Measurements from ENCODE around the gene SPATA1.
A peak's percentile ranks its signal among the peaks of the same experiment; 100 is the strongest.
"Not testable (repeated sequence)": the region's sequence is repeated elsewhere in the genome, so short reads cannot be mapped to it uniquely, and the experiment has no call there.

Gene SPATA1, protein sequence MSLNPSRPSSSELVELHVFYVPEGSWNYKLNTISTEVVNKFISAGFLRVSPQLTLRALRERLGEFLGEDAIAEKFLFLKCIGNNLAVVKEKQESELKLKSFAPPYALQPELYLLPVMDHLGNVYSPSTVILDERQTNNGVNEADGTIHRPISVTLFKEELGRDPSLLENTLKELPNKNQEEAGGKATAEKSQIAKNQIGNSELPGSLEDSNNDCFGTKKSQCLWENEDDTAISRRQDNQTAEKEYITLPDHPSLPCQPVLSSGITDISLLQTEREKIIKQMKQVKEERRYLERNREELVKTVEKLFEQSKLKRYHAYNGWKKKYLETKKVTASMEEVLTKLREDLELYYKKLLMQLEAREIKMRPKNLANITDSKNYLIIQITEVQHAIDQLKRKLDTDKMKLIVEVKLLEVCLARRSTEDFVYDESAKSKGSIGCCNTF

DNA sequence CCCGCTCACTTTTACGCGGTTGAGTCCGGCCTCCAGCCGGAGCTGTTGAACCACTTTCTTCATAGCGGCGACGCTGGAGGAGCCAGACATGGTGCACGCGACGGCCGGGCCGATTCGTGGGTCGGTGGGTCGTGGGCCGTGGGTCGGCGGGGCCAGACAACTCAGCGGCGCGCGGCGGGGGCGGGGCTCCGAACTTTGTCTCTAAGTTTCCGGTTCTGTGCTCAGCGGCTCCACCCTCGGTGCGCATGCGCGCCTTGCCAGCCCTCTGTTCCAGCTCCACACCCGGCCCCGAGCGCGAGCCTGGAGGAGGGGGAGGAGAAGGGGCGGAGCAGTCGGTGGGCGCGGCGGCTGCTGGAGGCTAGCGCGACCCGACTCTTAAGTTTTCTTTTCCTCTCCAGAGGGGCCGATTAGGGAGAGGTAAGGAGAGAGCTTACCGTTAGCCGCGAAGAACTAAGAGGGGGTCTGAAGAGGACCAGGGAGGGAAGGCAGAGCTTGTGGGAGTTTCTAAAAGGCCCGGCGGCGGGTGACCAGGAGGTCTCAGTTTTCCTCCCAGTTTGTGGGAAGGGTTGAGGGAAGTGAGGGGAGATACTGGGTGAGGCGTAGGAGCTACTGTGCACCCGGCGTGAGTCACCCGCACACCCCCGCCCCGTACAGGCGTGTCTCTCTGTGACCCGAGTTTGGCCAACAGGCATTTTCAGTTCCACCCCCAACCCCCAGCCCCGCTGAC, at the start of gene SPATA1, which contains the start of gene GNG5:
SPATA1 (plus strand) TSS at position 385 of the 727 bp plus-strand sequence. CDS start 9,974 bp downstream, outside the sequence.
GNG5 (minus strand) TSS at position 580 of the 727 bp plus-strand sequence; CDS start at position 90, 490 bp downstream.
- DNase-seq = peak; percentile 98

DNA sequence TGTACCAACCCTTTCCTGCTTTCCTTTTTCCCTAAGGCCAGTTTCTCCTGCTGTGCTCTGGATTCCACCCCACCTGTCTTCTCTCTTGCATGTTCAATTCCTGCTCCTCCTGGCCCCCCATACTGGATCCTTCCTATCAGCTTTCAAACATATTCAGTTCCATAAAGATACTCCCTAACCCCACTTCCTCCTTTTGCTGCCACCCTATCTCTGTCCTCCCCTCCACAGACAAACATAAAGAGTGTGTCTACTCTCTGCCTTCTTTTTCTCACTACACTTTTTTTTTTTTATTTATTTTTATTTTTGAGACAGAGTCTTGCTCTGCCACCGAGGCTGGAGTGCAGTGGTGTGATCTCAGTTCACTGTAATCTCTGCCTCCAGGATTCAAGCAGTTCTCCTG, 44.1 kb upstream of the SPATA1 start:
- DNase-seq = no peak

DNA sequence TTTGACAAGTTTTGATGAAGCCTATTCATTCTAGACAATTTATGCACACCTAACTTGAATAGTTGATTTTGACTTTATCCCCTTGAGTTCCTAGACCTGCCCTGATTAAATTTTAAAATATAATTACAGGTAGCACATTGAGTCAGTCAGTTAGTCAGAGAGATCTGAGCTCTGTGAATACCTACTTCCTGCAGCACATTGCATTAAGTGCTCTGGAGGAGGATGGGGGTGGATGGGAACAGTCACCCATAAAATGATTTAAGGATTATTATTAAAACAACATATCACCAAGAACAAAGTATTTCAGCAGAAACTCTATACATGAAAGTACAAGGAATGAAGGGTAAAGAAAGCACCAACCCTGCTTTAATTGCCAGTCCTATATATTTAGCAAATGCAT, 38.9 kb upstream of the SPATA1 start:
- DNase-seq = no peak

DNA sequence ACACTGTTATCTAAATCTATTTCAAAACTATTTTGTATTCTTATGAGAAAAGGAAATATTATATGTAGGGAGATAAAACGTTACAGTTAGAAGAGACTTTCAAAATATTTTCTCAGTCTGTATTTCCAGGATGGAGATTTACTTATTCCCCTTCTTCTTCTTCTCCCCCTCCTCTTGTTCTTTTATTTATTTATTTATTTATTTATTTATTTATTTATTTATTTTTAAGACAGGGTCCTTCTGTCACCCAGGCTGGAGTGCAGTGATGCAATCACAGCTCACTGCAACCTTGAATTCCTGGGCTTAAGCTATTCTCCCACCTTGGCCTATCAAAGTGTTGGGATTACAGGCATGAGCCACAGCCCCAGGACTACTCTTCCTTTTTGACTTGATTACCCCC, 30.0 kb upstream of the SPATA1 start:
- DNase-seq = no peak

DNA sequence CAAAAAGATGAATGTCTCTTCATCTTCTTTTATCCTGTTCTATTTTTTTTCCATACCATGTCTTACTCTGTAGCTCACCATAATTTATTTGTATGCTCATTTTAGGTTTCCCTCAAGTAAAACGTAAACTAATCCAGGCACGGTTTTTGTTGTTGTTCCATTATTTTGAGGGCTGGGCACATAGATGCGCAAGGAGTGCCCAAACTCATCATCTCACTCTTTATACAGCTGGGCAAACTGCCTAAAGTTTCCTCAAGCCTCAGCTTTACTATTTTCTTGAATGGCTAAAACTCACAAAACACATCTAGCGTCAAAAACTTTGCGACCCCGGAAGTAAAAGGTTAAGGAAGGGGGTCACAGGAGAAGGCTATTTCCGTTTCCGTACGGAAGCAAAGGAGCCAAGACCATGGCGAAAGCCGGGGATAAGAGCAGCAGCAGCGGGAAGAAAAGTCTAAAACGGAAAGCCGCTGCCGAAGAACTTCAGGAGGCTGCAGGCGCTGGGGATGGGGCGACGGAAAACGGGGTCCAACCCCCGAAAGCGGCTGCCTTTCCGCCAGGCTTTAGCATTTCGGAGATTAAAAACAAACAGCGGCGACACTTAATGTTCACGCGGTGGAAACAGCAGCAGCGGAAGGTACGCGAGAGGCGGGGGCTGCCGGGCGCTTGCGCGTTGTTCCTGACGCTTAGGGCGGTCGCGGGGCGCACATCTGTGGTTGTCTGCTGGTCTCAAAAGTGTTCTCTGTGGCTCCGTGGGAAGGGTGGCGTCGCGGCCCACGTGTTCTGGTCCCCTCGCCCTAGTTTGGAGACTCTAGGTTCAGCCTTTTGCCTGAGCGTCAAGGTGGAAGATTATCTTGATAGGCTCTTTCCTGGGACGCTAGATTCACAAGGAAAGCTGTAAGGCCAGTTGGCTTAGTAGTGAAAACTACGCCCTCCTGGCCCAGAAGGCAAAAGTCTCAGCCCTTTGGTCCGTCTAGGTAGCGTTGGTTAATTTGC, 27.0 kb upstream of the SPATA1 start, which contains the start of gene RPF1:
RPF1 (plus strand) TSS at position 391 of the 993 bp plus-strand sequence; CDS start at position 407, 16 bp downstream.
- peak; percentile 81 for DNase-seq

DNA sequence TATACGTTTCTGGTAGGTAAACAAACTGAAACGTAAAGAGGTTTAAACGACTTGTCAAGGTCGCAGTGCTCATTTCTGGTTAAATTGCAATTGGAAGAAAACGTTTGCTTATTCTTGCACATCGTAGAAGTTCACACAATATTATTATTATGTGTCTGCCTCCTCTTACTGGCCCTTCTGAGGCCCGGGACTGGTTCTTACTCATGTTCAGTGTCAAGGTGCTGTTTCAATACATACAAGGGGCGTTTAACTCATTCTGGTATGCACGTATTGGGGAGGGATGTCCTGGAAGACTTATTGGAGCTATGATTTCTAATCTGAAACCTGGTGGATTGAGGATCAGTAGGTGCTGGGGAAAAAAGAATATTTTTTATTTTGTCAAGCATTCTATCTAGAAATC, 26.2 kb upstream of the SPATA1 start:
- no peak for DNase-seq

DNA sequence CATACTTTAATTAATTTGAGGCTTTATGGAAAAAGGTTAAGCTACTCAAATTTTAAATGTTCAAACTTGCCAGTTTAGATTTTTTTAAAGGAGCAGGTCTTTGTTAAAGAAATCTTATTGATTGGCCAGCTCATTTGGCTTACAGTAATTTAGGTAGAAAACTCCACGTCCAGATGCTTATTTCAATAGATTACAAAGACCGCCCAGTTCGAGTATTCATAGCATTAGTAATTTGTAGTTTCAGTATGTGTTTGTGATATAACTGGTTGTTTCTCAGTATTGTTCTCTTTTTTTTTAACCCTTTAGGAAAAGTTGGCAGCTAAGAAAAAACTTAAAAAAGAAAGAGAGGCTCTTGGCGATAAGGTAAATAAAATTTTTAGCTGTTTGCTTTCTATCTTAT, 25.5 kb upstream of the SPATA1 start:
- no peak for DNase-seq

DNA sequence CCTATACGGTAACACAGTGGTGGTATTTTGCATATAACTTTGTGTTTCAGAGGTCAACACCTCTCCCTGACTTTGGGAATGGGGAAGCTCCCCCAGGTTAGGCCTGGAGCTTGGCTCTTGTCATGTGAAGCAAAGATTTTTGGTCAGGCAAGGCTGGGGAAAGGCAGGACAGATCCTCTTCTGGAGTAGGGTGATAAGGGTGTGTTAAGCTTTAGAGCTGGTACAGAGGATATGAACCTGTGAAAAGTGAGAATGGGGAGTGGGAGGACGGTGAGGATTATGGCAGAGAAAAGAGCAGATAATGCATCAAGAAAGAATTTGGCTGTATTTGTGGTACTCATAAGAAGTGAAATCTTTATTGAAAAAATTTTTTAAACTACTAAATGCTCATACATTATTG, 24.9 kb upstream of the SPATA1 start:
- DNase-seq = no peak

DNA sequence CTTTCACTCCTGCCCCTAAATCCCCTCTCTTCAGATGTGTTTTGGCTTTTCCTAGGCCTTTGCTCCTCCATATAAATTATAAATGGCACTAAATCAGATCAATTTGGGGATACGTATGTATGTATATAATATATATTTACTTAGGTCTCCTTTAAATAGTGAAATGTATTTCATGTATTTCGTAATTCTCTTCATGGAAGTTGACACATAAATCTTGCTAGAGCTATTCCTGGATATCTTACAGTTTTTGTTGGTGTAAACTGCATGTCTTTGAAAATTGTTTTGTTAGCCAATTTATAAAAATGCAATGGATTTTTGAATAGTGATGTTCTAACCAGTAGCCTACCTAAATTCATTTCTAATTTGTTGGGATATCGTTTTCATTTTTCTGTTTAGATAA, 18.1 kb upstream of the SPATA1 start:
- DNase-seq = no peak

DNA sequence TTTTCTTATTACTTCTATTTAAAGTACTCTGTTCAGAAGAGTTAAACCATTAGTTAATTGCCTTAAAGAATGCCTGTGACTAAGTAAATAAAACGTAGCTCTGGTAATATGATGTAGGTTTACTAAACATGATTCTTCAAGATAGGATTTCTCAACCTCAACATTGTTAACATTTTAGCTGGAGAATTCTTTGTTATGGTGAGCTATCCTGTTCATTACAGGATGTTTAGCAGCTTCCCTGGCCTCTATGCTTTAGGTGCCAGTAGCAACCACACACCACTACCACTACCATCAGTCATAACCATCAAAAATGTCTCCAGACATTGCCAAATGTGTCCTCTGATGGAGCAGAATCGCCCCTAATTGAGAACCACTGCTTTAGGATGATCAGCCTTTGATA, 16.4 kb upstream of the SPATA1 start:
- no peak for DNase-seq

DNA sequence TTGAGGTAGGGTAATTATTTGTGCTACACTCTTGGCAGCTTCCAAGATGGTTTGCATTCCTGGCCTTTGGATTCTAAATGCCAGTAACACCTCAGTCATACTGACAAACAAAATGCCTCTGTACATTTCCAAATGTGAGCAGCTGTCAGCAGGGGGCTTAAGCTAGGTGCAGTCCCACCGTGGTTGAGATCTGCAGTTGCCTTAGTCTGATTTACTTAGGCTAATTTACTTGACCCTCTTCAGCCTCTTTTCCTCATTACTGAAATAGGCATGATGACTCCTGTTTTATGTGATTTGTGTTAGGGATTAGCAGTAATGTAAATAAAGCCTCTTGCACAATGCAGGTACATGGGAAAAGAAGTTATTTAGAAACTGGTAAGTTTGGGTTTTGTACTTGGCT, 13.5 kb upstream of the SPATA1 start:
- DNase-seq = no peak

DNA sequence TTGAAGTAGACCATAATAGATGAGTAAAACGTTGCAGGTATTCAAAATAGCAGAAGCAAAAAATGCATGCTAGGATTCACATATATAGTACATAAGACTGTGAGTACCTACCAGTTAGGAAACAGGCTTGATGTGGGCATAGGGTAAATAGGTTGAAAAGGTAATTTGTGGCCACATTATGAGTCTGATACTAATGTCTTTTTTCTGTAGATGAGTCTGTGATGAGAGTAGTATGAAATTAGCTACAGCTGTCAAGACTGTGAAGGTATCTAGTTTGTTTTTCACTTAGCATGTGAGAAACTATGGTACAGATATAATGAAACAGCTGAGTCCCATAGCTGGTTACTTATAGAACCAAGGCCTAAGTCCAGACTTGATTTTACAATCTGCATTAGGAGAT, 12.4 kb upstream of the SPATA1 start:
- DNase-seq = no peak

DNA sequence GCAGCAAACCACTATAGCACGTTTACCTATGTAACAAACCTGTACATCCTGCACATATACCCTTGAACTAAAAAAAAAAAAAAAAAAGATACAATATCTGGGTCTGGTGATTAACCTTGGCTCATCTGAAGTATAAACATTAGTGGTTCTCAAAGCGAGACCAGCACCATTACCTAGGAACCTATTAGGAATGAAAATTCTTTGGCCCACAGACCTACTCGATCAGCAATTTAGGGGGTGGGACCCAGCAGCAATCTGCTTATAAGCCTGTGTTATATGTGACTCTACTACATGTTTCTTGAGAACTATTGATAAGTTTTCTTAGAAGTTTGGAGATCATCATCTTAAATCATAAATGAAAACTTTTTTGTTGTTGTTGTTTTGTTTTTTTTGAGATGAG, 9.7 kb upstream of the SPATA1 start:
- DNase-seq = no peak

DNA sequence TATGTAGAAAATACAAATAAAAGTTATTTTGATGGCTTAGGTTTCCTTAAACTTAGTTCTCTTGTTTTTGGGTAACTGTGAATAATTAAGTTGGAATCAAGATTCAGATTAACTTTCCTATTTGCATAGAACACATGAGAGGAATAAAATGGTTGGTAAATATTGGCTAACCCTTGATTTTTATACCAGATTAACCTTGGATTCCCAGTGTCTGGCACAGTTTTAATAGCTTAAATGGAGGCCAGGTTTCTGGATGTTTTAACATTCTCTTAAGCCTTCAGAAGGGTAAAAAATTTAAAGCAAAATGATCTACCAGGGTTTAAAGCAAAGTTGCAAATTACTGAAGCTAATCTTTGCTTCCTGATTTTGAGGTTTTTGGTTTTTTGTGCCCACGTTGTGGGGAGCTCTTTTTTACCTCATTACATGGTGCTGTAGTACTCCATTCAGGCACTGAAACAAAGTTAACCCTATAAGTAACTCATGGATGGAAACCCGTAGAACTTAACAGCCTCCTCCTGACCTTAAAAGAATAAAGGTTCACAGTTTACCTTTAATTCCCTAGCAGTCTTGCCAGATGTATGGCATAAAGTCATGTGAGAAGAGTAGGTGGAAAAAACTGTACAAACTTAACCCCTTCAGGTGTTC, 8.4 kb upstream of the SPATA1 start:
- DNase-seq = no peak

DNA sequence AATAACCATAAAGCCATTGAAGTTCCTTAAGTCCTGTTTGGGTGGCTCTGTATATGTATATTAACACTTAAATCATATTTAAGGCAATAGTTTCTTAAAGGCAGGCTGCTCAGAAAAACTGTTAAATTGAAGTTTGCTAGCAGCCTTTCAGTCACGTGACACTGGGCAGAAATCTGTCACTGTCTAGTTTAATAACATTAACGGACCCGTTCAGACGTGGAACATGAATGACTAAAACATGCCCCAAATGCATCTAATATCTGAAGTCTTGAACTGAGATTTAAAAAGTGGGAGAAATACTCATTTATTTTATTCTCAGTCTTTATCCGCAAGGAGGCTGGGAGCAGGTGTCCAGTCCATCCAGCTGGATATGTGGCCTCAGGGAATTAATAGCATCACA, 3.3 kb upstream of the SPATA1 start:
- no peak for DNase-seq

DNA sequence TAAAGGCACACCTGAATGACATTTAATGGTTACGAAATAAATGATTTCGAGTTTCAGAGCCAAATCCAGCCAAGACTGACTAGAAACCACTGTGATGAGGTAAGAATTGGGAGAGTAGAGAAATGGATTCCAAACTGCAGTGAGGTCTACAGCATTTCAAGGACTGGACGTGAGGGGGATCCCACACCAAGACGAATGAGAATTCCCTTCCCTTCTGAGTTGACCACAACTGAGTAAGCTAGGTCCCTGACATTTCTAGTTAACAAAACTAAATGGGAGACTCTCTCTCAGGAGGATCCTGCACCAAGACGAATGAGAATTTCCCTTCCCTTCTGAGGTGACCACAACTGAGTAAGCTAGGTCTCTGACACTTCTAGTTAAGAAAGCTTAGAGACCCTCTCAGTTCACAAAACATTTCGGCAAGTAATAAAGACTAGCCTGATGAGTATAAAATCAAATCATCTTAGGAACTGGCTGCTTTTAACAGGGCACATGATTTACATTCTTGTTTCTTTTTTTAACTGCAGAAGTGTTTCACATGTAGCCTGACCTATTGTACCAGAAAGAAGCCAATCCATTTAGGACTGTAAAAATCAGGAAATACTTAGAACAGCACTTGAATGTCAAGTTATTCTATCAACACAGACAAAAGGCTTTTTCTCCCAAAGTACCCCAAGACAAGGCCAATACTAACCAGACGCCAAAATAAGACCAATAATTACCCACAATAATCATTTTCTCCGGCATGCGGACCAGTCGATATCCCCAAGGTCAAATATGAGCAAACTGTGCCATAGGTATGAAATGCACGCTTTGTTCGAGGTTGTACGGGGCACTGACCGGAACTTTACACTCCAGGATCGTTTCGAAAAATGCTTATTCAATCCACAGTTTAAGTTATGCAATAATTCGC, 1.4 kb upstream of the SPATA1 start:
- DNase-seq = no peak

DNA sequence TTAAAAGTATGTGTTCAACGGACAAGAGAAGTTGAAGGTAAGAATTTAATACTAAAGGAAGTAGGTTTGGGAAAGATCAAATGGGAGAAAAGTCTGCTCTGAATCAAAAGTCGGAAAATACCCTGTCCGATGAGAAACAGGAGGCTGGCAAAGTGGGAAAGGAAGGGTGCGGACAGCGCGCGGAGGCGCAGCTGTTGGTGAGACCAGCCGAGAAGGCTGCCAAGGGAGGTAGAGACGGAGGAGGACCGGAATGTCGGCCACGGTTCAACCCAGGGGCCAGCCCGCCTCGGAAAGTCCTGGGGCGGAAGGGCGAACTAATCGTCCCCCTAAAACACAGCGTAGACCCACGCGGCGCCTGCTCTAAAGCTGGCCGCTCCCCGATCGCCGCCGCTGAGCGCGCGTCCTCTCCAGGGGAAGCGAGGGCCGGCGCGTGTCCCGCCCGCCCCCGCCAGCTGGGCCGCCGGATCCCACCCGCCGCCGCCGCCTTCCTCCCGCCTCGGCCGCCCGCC, 639 bp upstream of the SPATA1 start:
- no peak for DNase-seq

DNA sequence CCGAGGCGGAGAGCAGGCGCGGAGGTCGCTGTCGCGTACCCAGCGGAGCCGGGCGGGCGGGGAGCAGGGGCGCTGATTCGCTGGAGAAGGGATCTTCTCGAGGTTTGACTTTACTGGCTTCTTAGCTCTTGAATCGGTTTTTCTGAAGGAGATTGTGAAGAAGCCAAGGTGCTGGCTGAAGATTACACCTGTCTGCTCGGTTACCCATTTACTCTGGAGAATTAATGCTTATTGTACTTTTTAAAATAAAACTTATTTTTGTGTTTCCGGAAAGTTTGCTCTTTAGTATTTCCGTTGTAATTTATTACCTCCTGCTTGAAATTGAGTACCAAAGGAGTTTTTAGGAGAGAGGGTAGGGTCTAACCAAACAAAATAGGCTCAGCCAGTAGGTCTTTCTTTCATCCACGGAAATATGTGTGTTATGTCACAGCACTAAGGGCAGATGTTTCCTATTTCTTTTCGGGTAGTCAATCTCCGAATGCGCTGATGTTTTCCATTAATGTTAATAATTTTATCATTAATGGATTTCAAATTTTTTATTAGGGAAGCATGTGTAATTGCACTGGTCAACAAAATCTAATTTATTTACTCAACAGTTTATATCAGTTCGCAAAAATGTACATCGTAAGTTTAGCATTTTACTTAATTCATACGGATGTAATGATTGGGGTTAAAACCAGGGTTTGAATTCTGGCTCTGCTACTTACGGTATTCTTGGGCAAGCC, 705 bp downstream of the SPATA1 start:
- DNase-seq = no peak

DNA sequence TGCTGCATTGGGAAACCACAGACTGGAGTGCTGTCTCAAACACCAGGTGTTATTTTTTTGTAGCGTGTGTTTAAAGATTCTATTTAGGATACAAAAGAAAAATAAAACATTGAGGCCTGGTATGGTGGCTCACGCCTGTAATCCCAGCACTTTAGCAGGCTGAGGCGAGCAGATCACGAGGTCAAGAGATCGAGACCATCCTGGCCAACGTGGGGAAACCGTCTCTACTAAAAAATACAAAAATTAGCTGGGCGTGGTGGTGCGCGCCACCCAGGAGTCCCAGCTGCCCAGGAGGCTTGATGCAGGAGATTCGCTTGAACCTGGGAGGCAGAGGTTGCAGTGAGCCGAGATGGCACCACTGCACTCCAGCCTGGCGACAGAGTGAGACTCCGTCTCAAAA, 1.7 kb downstream of the SPATA1 start:
- not testable (repeated sequence) for DNase-seq

DNA sequence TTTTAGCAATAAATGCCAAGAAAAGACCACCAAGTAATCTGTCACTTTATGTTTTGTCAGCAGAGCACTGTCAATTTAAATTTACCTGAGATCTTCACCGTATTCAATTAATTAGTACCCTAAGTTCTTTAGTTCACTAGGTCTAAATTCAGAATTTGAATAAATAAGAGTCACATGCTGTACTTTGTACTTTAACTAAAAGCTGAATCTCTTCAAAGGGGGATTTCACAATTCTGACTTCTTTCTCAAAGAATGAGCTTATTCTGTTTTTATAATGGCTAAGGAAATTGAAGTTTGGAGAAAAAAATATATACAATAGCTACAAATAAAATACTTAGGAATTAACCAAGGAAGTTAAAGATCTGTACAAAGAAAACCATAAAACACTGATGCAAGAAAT, 2.3 kb downstream of the SPATA1 start:
- DNase-seq = no peak

Data from activated naive CD4-positive, alpha-beta T cell treated with anti-CD3 and anti-CD28 coated beads, Interleukin-2, amount 50 U/mL, for 16 hours (primary cell).